ENCODE measurements around the gene MEGF11.

DNA sequence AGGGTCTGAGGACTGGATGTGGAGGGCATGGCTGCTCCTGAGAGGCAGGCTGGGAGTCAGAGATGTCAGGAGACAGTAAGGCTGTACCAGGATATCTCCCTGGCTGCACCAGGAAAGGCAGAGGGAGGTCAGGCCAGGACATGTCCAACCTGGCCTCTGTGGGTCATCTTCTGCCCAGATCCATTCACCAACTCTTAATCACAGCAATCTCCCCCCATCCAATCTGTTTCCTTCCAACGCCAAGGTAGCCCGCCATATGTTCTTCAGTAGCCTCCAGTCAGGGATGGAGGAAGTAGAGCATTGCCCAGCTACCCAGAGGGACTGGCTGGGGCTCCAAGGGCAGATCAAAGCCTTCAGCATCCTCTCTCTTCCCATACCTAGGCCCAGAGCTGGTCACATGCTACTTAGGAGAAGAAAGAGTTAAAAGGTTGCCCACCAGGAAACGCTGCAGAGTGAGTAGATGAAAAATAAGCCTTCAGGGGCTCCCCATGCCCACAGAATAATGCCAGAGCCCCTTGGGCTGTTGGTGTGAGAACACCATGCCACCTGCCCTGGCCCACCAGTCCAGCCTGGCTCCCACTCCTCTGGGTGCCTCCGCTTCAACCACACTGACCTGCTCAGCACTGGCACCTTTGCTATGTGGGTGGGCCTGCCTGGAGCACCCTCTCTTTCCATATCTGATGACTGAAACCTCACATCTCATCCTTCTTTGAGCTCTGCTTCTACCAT lies 176.8 kb downstream of the MEGF11 start:
- TF ChIP-seq, protein P1, sequence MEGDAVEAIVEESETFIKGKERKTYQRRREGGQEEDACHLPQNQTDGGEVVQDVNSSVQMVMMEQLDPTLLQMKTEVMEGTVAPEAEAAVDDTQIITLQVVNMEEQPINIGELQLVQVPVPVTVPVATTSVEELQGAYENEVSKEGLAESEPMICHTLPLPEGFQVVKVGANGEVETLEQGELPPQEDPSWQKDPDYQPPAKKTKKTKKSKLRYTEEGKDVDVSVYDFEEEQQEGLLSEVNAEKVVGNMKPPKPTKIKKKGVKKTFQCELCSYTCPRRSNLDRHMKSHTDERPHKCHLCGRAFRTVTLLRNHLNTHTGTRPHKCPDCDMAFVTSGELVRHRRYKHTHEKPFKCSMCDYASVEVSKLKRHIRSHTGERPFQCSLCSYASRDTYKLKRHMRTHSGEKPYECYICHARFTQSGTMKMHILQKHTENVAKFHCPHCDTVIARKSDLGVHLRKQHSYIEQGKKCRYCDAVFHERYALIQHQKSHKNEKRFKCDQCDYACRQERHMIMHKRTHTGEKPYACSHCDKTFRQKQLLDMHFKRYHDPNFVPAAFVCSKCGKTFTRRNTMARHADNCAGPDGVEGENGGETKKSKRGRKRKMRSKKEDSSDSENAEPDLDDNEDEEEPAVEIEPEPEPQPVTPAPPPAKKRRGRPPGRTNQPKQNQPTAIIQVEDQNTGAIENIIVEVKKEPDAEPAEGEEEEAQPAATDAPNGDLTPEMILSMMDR (conservative IDR thresholded peaks at IDR 0.05; ENCODE audit: low read length) = no peak
- TF ChIP-seq EZH2phosphoT487 (IDR thresholded peaks at IDR 0.05; ENCODE audit: borderline replicate concordance, low read depth, low read length) = no peak
